ENCODE measurements around the gene CXCL17. TPM values are rescaled to one million over a fixed set of nuclear protein-coding genes. Genes with fewer than 3 reads are reported as not detected.

Gene CXCL17
- not detected in 2 replicates for total RNA-seq

GRCh38 chr19:42442833-42443232 lies at the start of gene CXCL17:
CXCL17 (minus strand) TSS chr19:42442946; CDS start chr19:42442832, 114 bp downstream.

GRCh38 chr19:42427313-42427712 lies 15.4 kb downstream of the CXCL17 start, which contains the start of gene LIPE:
LIPE (minus strand) TSS chr19:42427388; CDS start chr19:42427149, 239 bp downstream.

GRCh38 chr19:42389899-42390298 lies 52.8 kb downstream of the CXCL17 start, which contains the start of gene CNFN:
CNFN (minus strand) TSS chr19:42390297; CDS start chr19:42389037, 1,260 bp downstream.

Other genes starting within 250 kb of the CXCL17 start
- 30.7 and 37.1 TPM in 2 replicates for gene DEDD2, start 225.3 kb downstream of the CXCL17 start, total RNA-seq
- gene ZNF526, start 222.6 kb downstream of the CXCL17 start, total RNA-seq, result 8.7 and 9.1 TPM in 2 replicates
- 17.0 and 19.3 TPM in 2 replicates for gene GSK3A, start 200.3 kb downstream of the CXCL17 start, total RNA-seq
- 51.8 and 66.6 TPM in 2 replicates for gene ERF, start 187.8 kb downstream of the CXCL17 start, total RNA-seq
- gene CIC, start 173.7 kb downstream of the CXCL17 start, total RNA-seq, result 28.9 and 32.9 TPM in 2 replicates
- gene PRR19, start 140.8 kb downstream of the CXCL17 start, total RNA-seq, result not detected in 2 replicates
- 15.1 and 17.1 TPM in 2 replicates for gene PAFAH1B3, start 140.3 kb downstream of the CXCL17 start, total RNA-seq
- gene TMEM145, start 129.6 kb downstream of the CXCL17 start, total RNA-seq, result 1.3 TPM in 1 of 2 replicates, not detected in the other
- 29.1 and 34.3 TPM in 2 replicates for gene MEGF8, start 117.3 kb downstream of the CXCL17 start, total RNA-seq
- not detected in 2 replicates for gene CNFN, start 52.6 kb downstream of the CXCL17 start, total RNA-seq
- 2.2 and 3.4 TPM in 2 replicates for gene LIPE, start 15.6 kb downstream of the CXCL17 start, total RNA-seq
- gene CEACAM1, start 85.5 kb upstream of the CXCL17 start, total RNA-seq, result 0.49 TPM in 1 of 2 replicates, not detected in the other
- not detected in 2 replicates for gene CEACAM8, start 152.0 kb upstream of the CXCL17 start, total RNA-seq

Measured in cardiac atrium fibroblast (primary cell).